LHCN-M2 (cell line): ENCODE measurements around the gene PDE9A. TPM values are rescaled to one million over a fixed set of nuclear protein-coding genes. Genes with fewer than 3 reads are reported as not detected.

Experiments
- DNase-seq: peaks from one replicate; pipeline ENCODE4 v3.0.0-alpha.2; 2012; ENCODE audit warnings: low read depth
- total RNA-seq: library from RNA; depleted of rRNA; stranded (reverse); fragments of >200 nt; gene quantifications from 2 replicates; pipeline ENCODE4 v1.2.3, GENCODE V29; 2014

The PDE9A gene
- total RNA-seq, 1 experiment from 2014 or later: not detected

DNA sequence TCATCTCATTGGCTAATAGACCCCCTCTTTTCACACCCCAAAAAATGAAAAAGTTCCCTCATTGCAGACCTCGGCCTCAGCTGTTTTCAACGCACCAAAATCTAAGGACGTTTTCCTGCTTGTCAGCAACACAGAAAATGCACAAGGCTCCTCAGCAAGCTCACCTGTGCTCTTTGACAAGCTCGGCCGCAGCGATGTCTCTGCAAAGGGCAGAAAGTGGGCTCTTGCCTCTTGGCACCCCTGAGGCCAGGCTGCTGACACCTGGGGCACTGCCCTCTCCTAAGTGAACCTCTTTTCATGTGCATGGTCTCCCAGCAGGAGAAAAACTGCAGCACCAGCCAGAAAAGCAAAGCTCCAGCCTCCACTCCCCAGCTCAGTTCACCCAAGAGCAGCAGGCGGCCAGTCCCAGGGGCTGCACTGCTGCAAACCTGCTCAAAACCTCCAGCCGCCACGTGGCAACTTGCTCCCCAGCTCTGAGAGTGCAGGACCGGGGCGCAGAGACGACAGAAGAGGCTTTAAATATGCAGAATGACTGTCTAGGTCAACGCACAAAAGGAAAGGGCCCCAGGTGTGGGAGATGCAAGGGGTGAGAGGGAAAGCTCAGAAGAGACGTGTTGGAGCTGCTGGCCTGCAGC, 101.7 kb downstream of the PDE9A start:
- no peak for DNase-seq

DNA sequence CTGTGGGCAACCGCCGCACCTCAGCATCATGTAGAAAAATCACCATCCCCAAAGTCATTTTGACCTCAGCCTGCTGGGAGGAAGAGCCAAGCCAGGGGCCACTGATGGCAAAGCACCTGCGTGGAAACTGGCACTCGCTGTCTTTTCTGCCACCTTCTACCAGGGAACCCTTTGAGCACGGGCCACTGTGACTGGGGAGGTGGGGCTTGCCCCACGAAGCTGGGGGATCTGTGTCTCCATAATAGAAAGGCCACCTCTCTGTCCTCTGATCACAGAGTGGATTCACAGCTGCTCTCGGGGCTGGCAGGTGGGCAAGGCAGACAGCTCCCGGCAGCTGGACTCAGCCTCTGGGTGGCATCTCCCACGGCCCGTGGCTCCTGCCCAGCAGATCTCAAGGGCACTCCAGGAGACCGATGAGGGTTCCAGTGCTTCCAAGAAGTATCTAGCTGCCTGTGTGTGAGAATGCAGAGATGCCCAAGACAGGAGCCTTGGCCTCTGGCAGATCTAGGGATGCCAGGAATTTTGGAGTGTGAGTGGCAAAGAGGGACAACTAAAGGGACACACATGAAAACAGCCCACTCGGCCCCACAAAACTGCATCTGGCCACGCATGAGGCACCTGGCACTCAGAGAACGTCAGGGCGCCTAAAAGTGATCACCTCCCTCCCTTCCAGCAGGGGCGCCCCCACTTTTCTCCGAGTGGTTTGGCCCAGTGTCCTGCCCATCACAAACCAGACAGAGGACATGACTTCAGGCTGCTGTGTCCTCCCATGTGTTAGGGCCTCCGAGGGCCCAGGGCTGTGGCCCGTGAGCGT, 102.6 kb downstream of the PDE9A start:
- DNase-seq: no peak

DNA sequence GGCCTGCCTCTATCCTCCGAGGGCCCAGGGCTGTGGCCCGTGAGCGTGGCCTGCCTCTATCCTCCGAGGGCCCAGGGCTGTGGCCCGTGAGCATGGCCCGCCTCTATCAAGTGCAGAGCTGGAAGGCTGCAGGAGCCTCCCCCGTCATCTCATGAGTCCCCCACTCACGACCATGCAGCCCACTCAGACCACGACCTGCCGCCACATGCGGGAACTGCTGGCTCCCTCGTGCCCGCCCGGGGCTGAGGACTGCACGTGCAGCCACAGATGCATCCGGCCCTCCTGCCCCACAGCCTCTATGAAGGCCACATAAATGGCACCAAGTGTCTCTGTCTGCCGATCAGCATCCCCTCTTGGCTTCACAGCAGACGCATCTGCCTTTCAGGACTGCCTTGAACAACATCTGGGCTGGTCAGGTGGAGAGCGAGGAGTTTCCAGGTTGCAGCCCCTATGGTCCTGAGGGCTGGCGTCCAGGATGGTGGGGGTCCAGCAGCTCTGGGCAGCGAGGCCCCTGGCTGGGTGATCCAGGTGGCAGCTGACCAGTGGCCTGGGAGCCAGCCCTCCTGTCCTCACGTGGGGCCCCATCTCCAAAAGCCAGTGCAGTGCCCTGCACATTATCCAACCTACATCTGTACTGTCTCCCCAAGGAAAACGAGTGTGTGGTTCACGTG, 103.3 kb downstream of the PDE9A start:
- no peak for DNase-seq

DNA sequence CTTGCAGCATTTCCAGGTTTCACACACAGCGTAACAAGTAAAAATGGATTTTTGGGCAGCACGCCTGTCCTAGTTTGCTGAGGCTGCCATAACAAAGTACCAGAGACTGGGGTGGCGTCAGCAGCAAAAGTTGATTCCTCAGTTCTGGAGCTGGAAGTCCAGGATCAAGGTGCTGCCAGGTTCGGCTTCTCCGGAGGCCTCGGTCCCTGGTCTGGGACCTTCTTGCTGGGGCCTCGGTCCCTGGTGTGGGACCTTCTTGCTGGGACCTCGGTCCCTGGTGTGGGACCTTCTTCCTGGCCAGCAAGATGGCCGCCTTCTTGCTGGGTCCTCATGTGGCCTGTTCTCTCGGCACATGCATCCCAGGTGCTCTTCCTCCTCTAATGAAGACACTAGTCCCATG, 104.0 kb downstream of the PDE9A start:
- DNase-seq: no peak

DNA sequence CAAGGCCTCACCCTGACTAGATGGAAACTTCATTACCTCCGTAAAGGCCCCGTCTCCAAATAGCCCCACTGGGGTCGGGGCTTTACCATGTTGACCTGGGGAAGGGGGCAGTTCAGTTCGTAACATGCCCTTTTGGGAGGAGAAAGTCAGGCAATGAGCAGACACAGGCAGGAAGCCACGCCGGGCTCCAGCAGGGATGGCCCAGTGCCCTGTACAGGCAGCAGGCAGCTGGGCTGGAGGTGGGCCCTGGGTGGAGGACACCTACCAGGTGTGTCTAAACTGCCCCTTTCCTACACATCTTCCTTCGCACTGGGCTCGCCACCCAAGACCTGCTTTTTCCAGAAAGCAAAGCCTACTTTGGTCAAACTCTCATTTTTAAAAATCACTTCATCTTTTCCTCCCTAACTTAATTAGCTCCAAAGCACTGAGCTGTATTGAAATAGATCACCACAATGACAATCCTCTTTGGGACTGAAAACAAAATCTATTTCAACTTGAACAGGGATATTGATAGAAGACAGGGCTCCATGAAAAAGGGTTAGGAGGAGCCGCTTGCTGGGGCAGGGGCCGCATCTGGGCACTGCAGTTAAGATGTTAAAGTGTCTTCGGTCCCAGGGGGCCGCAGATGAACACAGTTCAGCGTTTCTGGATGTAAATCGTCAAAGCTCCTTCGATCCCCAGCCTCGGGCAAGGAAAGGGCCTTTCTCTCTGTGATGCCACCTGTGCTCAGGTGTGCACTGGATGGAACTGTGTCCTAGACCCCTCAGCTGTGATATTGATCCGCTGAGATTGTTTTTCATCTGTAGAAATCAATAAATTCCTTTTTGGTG, 104.6 kb downstream of the PDE9A start:
- no peak for DNase-seq

DNA sequence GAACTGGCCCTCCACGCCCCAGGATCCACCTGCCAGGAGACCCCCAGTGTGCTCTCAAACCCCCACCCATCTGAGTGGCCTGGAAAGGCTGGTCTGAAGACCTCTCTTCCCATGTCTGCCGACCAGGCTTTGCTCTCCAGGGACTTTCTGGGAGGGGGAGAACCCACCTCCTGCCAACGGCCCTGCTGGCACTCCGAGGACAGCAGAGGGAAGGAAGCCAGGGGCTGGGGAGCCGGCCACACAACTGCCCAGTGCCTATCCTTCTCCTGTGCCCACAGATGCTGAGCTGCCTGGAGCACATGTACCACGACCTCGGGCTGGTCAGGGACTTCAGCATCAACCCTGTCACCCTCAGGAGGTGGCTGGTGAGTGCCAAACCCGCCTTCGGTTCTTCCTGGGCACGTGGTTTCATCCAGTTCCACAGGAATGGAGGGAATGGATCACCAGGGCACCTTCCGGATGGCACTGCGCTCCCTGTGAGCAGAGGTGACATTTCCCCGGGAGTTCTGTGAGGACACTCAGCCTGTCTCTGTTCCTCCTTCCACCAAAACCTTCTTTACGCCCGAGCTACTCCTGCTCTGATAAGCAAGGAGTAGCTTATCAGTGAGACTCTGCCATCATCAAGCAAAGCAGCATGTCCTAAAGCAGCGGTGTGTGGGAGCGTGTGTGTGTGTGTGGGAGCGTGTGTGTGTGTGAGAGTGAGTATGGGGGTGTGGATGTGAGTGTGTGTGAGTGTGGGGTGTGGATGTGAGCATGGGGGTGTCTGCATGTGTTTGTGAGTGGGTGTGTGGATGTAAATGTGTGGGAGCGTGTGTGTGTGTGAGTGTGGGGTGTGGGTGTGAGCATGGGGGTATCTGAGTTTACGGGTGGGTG, 105.5 kb downstream of the PDE9A start:
- DNase-seq: no peak

DNA sequence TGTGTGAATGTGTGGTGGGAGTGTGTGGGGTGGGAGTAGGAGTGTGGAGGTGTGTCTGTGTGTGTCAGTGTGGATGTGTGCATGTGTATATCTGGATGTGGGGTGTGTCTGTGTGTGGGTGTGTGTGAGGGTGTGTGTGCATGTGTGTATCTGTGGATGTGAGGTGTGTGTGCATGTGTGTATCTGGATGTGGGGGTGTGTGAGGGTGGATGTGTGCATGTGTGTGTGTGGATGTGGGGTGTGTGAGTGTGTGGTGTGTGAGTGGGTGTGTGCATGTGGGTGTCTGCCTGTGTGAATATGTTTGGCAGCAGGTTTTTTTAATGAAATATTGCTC, 106.1 kb downstream of the PDE9A start:
- DNase-seq: no peak

DNA sequence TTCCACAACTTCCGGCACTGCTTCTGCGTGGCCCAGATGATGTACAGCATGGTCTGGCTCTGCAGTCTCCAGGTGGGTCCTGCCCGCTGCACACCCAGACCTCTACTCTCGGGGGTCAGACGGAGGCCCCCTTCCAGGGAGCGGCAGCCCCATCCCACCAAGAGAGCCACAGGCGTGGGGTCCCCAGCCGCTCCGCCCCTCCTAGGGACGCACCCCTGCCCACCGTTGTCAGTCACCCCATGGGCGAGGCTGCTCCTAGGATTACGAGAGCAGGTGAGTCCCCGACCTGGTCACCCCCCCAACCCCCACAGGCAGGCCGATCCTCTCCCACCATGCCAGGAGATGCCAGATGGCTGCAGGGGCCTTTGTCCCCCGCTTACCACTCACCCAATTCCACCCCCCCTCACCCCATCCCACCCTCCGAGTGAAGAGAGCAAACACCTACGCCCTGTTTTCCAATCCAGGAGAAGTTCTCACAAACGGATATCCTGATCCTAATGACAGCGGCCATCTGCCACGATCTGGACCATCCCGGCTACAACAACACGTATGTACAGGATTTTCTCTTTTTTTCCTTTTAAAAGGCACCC, 107.0 kb downstream of the PDE9A start:
- no peak for DNase-seq

DNA sequence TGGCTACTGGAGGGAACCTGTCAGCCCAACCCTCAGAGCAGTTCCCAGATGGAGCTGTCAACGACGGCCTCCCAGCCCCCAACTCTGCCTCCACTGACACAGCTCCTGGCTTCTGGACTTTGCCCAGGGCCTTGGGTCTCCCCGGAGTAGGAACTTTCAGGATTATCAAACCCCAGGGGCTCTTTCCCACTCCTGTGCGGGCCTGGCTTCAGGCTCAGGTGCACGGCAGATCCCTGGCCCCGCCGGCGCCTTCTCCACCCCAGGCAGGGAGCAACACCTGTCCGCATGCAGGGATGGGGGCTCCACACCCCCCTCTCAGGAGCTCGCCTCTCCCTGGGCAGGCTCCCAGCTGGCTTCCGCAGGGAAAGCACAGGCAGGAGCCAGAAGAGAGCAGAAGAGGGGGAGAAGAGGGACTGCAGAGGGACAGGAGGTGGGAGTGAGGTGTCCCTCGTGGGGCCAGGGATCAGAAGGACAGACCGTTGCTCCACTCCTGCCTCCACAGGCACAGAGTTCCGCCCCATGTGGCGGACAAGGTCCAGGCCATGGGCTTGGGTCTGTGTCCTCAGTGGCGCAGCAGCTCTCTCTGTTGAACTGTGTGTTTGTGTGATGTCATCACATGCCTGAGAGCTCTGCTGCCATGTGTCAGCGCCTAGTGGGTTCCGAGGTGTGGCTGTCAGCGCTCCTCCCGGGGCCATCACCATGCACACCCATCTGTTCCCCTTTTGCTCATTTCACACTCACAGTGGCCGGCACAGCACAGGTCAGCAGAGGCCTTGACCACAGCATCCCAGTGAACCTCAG, 107.7 kb downstream of the PDE9A start:
- no peak for DNase-seq

DNA sequence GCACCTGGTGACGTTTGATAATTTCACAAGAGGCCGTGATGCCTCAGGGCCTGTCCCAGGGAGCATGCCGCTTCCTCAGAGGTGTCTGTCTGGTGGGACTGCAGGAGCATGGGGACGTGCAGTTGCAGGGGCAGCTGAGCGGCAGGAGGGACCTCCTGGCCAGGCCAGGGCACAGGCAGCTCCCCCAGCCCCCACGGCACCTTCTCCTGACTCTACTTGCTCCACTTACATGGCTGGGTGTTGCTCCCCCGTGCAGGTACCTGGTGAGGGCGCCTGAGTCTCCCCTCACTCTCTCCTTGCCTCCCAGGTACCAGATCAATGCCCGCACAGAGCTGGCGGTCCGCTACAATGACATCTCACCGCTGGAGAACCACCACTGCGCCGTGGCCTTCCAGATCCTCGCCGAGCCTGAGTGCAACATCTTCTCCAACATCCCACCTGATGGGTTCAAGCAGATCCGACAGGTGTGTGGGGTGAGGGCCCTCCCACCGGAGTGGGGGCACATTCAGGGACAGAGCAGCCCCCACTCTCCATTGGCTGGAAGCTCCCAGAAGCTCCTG, 108.4 kb downstream of the PDE9A start:
- DNase-seq: no peak

DNA sequence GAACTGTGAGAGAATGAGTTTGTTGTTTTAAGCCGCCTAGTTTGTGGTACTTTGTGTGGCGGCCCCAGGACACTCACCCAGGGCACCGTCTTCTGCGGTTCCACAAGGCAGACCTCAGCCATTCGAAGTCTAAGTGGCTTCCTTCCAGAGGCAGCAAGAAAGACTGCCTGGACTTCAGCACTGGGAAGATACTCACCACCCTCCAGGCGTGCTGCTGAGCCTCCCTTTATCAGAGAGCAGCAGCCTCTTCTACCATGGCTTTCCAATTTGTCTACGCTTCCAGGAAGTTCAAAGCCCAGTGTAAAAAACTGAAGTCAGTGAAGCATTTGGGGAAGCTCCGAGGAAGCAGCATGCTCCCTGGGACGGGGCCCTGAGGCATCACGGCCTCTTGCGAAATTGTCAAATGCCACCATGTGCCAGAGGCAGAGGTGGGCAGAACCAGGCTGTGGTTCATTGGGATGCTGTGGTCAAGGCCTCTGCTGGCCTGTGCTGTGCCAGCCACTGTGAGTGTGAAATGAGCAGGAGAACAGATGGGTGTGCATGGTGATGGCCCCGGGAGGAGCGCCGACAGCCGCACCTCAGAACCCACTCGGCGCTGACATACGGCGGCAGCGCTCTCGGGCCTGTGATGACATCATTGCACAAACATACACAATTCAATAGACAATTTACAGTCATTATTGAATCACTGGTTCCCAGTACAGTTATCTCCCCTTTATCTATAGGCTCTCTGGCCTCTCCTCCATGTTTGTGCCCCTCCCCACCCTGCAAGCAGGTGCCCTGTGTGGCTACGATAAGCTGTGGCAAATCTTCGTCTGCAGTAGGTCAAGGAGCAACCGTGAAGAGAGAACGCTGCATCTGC, 110.4 kb downstream of the PDE9A start:
- no peak for DNase-seq

DNA sequence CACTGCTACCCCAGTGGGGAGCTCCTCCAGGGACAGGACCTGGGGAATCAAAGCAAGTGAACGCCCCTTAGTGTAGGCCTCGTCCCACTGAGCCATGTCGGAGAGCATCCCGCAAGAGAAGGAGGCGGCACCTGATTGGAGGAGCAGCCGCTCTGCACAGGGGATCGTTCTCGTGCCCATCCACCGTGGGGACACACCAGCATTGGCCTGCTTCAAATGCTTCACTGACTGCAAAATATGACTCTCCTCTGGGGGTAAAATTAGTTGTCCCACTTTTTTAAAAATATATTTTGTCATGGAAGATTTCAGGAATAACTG, 111.0 kb downstream of the PDE9A start:
- no peak for DNase-seq

DNA sequence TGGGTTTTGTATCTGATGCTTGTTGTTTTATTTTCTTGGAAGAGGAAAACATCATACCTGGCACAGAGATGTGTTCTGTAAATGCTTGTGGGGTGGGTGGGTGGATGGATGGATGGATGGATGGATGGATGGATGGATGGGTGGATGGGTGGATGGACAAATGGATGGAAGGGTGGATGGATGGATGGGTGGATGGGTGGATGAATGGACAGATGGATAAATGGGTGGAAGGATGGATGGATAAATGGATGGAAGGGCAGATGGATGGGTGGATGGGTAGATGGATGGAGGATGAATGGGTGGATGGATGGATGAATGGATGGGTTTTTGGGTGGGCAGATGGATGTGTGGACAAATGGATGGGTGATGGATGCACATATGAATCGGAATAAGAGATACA, 111.5 kb downstream of the PDE9A start:
- no peak for DNase-seq

DNA sequence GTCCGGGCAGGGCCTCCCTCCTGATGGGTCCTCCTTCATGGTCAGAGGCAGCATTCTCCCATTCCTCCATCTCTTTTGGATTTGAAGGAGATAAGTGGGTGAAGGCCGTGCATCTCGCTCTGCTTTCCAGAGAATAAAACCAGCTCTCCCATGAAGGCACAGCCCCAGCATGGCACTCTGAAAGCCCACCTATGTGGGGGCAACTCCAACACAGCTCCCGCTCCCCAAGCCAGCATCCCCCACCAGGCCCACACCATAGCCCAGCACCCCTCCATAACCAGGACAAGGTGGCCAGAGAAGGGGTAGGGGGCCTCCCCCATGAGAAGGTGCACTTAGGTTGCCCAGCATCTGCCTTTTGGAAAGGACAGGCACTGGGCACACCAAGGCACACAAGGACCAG, 112.2 kb downstream of the PDE9A start:
- no peak for DNase-seq

DNA sequence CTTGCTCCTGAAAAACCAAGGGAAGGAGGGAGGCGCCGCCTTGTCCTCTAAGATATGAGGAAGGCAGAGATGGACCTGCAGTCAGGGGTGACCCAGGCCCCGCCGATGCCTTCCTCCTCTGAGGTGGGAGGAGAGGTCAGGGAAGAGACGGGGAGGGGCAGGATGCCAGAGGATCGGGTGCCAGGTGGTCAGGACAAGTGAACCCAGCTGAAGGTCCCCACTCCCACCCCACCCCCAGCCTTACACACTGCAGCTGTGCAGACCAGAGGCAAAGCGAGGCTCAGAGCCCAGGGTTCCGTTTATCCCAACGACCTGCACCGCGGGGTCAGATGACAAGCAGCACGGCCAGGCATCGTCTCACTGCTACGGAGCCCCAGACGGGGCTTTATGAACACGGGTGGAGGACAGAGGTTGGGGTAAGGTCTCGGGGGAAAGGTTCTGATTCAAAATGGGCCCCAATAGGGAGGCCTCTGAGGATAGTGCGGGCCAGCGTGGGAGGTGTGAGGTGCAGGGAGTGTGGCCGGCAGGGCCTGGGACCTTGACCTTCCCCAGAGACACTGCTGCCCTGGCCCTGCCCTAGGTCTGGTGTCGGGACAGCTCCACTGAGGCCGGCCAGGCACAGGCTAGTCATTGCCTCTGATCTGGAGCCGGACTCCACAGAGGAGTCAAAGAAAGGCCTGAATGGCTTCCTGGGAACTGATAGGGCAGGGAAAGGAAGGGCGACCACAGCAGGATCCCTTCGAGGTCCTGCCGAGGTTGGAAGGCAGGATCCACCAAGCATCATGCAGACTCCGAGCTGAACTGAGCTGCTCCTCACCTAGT, 113.5 kb downstream of the PDE9A start:
- DNase-seq: no peak

DNA sequence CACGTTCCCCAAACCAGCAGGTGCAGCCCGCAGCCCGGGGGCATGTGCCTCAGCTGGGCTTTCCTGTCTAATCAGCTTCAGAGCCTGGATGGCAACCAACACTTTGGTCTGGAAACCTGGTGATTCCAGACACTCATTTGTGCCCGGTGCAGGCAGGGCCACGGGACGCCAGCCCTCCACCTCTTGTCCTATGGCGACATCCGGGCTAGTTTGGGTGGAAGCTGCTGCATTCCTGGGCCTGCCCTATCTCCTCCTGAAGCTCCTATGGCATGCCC, 114.1 kb downstream of the PDE9A start:
- no peak for DNase-seq

DNA sequence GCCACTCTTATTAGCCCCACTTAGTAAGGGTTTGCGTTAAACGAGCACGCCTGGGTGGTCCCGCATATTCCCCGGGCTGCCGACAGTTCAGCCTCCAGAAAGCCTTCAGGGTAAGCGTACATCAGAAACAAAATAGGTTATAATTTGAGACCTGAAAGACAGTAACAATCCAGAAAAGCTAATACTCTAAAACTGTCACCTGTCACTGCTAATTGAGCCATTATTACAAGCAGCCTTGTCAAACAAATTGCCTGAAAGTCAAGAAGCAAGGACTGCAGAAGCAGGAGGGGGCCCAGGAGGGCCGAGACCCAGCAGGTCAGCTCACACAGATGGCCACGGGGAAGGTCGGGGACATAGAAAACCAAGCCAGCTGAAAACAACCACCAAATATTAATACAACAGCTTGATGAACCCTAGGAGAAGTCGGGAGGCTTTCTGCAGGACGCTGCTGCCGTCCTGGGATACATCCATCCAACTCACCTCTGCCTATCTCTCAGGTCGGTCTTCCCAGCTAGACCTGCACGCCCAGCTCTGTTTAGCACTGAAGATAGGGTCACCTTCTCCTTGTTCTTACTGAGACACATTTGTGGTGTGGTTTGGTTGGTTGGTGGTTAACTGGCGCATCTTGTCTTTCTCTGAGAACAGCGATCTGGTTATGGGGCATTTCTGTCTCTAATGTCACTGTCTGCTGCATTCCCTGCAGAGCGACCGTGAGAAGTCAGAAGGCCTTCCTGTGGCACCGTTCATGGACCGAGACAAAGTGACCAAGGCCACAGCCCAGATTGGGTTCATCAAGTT, 115.1 kb downstream of the PDE9A start:
- DNase-seq: no peak
